Dermis blood vessel endothelial cell (primary cell): ENCODE measurements around the gene PCNA. TPM values are rescaled to one million over a fixed set of nuclear protein-coding genes. Genes with fewer than 3 reads are reported as not detected.
A peak's percentile ranks its signal among the peaks of the same experiment; 100 is the strongest.

ENCODE experiments used
- DNase-seq: peaks from one replicate; pipeline ENCODE4 v3.0.0; 2010
- total RNA-seq: library from RNA; depleted of rRNA; stranded (reverse); fragments of >200 nt; gene quantifications from 2 replicates; pipeline ENCODE4 v1.2.3, GENCODE V29; 2014

PCNA gene
- total RNA-seq, 1 donor from 2014 or later = 131 TPM

GRCh38 chr20:5065166-5065878 lies 54.4 kb downstream of the PCNA start:
- peak; percentile 52 for DNase-seq

Other genes starting within 250 kb of the PCNA start
- gene SLC23A2, start 118.4 kb downstream of the PCNA start, total RNA-seq = 18.2 and 25.0 TPM in 2 replicates
- gene TMEM230, start 6.9 kb downstream of the PCNA start, total RNA-seq = 57.3 and 75.4 TPM in 2 replicates
- gene CDS2, start 7.0 kb upstream of the PCNA start, total RNA-seq = 71.5 and 105 TPM in 2 replicates
- gene PROKR2, start 197.0 kb upstream of the PCNA start, total RNA-seq = not detected in 2 replicates